Sigmoid colon (tissue), 7 donors: Measurements from ENCODE around the gene CEBPG. TPM values are rescaled to one million over a fixed set of nuclear protein-coding genes. Genes with fewer than 3 reads are reported as not detected.

Experiments
- DNase-seq: peaks from one replicate; pipeline ENCODE4 v3.0.0-alpha.2; 2019
- H3K27ac ChIP-seq, 4 donors: fragments of 200-600 bp; sonication (generic); one replicate each; pipeline ENCODE4 v1.5.1; 2016 to 2019; ENCODE audit warnings: mild to moderate bottlenecking in 1 of 4
- H3K27me3 ChIP-seq, 3 donors: fragments of 200-600 bp; sonication (generic); one replicate each; pipeline ENCODE4 v1.5.1; 2019; ENCODE audit warnings: mild to moderate bottlenecking in 1 of 3
- H3K36me3 ChIP-seq, 4 donors: fragments of 200-600 bp; sonication (generic); one replicate each; pipeline ENCODE4 v1.5.1; 2016 to 2019
- H3K4me1 ChIP-seq, 4 donors: fragments of 200-600 bp; sonication (generic); one replicate each; pipeline ENCODE4 v1.5.1; 2017 to 2019
- H3K4me3 ChIP-seq, 4 donors: fragments of 200-600 bp; sonication (generic); one replicate each; pipeline ENCODE4 v1.5.1; 2017 to 2019; ENCODE audit warnings: mild to moderate bottlenecking in 2 of 4, moderate library complexity in 1 of 4
- H3K9me3 ChIP-seq, 4 donors: fragments of 200-600 bp in 3 of 4; sonication (generic) in 3 of 4; one replicate each; pipeline versions ENCODE4 v1.5.1 to v1.6.1; 2013 to 2019
- CTCF ChIP-seq, 4 experiments: fragments of 450-650 bp in 3 of 4; fragments of 200-600 bp in 1 of 4; IDR thresholded peaks; one replicate each; pipeline ENCODE4 v1.5.1; 2016 to 2019; ENCODE audit warnings: antibody characterized with exemption in 4 of 4, mild to moderate bottlenecking in 3 of 4, moderate library complexity in 2 of 4
- EP300 ChIP-seq, 4 donors: sonication (generic); formaldehyde crosslinking; IDR thresholded peaks; one replicate each; pipeline ENCODE4 v1.6.1; 2017; ENCODE audit warnings: antibody characterized with exemption in 4 of 4
- POLR2A ChIP-seq, 2 donors: fragments of 450-650 bp; IDR thresholded peaks; one replicate each; pipeline ENCODE4 v1.6.1; 2016; ENCODE audit warnings: antibody characterized with exemption in 2 of 2, mild to moderate bottlenecking in 2 of 2, moderate library complexity in 2 of 2
- POLR2AphosphoS5 ChIP-seq, 4 donors: sonication (generic); formaldehyde crosslinking; IDR thresholded peaks; one replicate each; pipeline ENCODE4 v1.6.1; 2017; ENCODE audit warnings: antibody characterized with exemption in 4 of 4
- WGBS, 2 donors: extraction: QIAGEN DNeasy Blood & Tissue Kit; methylation state at CpG; one replicate each; pipeline ENCODE4 v1.1.7; 2013; 5-methylcytosine and 5-hydroxymethylcytosine counted together
- intact Hi-C: fragments of 100-400 bp; cut with DNase I; formaldehyde crosslinking; loops from one replicate; pipeline ENCODE4 v1.15.1; 2023
- polyA plus RNA-seq, 3 donors: library from polyadenylated mRNA; stranded (reverse); fragments of 200-250 nt; gene quantifications; one replicate each; pipeline ENCODE4 v1.2.3, GENCODE V29; 2013
- total RNA-seq, 4 donors: library from RNA; depleted of rRNA; stranded (reverse); fragments of >200 nt; gene quantifications; one replicate each; pipeline ENCODE4 v1.1.0, GENCODE V29; 2016
- donor health status: healthy with polysubstance abuse.
- donor health status: Bipolar disorder and iron deficiency.
- donor health status: healthy.

The CEBPG gene
- total and polyA plus RNA-seq, 7 donors: 18.6 to 84.6 (median 27.8) TPM

- Histone ChIP-seq H3K4me1 (peaks cover 5 to 94% (median 89%) of the 10 kb centered on the region in 4 donors), H3K36me3 (peaks cover 0 to 3% (median 0%) of the 10 kb centered on the region in 4 donors), H3K27me3 (no peaks in the 10 kb centered on the region), H3K4me3 (no peak overlapping the region), H3K27ac (no peak overlapping the region), H3K9me3 (no peaks in the 10 kb centered on the region)
- TF ChIP-seq POLR2AphosphoS5 (IDR thresholded peaks at IDR 0.05): no peak
- TF ChIP-seq CTCF (IDR thresholded peaks at IDR 0.05): no peak
- TF ChIP-seq EP300 (IDR thresholded peaks at IDR 0.05): no peak
- TF ChIP-seq POLR2A (IDR thresholded peaks at IDR 0.05): no peak
- peak; percentile 67 for DNase-seq
- WGBS, 2 donors: 45 to 80% methylated on average over 39 of the region's 39 CpGs
- intact Hi-C loops: loop anchor here (5.0 kb wide), 1 partner anchor 90 kb away; the partner anchor contains the start of gene CEBPA
Observed at GRCh38 chr19:33392341-33393285, 19.1 kb downstream of the CEBPG start.

GRCh38 chr19:33393286-33394005 is 19.9 kb downstream of the CEBPG start:
- H3K27ac ChIP-seq: peak overlapping the region in 1 of 4 donors; percentile 43
- intact Hi-C loops: loop anchor here (5.0 kb wide), 1 partner anchor 91 kb away; the partner anchor contains the start of gene CEBPA
- peaks cover 5 to 88% (median 84%) of the 10 kb centered on the region in 4 donors for H3K4me1 ChIP-seq
- no peaks in the 10 kb centered on the region for H3K9me3 ChIP-seq
- H3K27me3 ChIP-seq: no peaks in the 10 kb centered on the region
- DNase-seq: peak; percentile 63
- TF ChIP-seq EP300 (IDR thresholded peaks at IDR 0.05) (no peak), CTCF (IDR thresholded peaks at IDR 0.05) (no peak), POLR2A (IDR thresholded peaks at IDR 0.05) (no peak), POLR2AphosphoS5 (IDR thresholded peaks at IDR 0.05) (no peak)
- no peaks in the 10 kb centered on the region for H3K36me3 ChIP-seq
- H3K4me3 ChIP-seq: no peak overlapping the region
- WGBS, 2 donors: 47 to 81% methylated on average over 21 of the region's 21 CpGs

- Histone ChIP-seq H3K4me1 (peaks cover 5 to 81% (median 77%) of the 10 kb centered on the region in 4 donors), H3K4me3 (no peak overlapping the region), H3K9me3 (no peaks in the 10 kb centered on the region), H3K36me3 (no peaks in the 10 kb centered on the region), H3K27ac (peak overlapping the region in 2 of 4 donors; percentile 9 to 43), H3K27me3 (no peaks in the 10 kb centered on the region)
- intact Hi-C loops: loop anchor here (5.0 kb wide), 1 partner anchor 92 kb away; the partner anchor contains the start of gene CEBPA
- WGBS, 2 donors: 76% methylated on average over 30 of the region's 30 CpGs
- TF ChIP-seq POLR2A (IDR thresholded peaks at IDR 0.05) (no peak), POLR2AphosphoS5 (IDR thresholded peaks at IDR 0.05) (peak in 2 of 4 donors; percentile 14 to 29)
- DNase-seq: peak; percentile 86
Observed at GRCh38 chr19:33394006-33394722, 20.7 kb downstream of the CEBPG start.

GRCh38 chr19:33394723-33395560 is 21.4 kb downstream of the CEBPG start:
- no peaks in the 10 kb centered on the region for H3K36me3 ChIP-seq
- TF ChIP-seq POLR2AphosphoS5 (IDR thresholded peaks at IDR 0.05) (no peak), CTCF (IDR thresholded peaks at IDR 0.05) (no peak), POLR2A (IDR thresholded peaks at IDR 0.05) (no peak), EP300 (IDR thresholded peaks at IDR 0.05) (no peak)
- DNase-seq: peak; percentile 62
- H3K9me3 ChIP-seq: no peaks in the 10 kb centered on the region
- intact Hi-C loops: loop anchor here (5.0 kb wide), 1 partner anchor 93 kb away; the partner anchor contains the start of gene CEBPA
- H3K27me3 ChIP-seq: no peaks in the 10 kb centered on the region
- peaks cover 5 to 73% (median 69%) of the 10 kb centered on the region in 4 donors for H3K4me1 ChIP-seq
- H3K27ac ChIP-seq: peak overlapping the region in 2 of 4 donors; percentile 9 to 43
- no peak overlapping the region for H3K4me3 ChIP-seq
- 64 to 83% methylated on average over 19 of the region's 19 CpGs for WGBS, 2 donors
